ENCODE data around the gene CCR1.

DNA sequence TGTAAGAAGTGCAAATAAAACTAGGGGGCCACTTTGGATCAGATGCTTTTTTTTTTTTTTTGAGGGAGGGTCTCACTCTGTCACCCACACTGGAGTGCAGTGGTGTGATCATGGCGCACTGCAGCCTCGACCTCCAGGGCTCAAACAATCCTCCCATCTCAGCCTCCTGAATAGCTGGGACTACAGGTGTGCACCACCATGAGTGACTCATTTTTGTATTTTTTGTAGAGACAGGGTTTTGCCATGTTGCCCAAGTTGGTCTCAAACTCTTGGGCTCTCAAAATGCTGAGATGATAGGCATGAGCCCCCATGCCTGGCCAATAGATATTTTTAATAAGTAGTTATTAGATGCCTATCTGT lies 20.8 kb downstream of the CCR1 start:
- TF ChIP-seq, protein P1, sequence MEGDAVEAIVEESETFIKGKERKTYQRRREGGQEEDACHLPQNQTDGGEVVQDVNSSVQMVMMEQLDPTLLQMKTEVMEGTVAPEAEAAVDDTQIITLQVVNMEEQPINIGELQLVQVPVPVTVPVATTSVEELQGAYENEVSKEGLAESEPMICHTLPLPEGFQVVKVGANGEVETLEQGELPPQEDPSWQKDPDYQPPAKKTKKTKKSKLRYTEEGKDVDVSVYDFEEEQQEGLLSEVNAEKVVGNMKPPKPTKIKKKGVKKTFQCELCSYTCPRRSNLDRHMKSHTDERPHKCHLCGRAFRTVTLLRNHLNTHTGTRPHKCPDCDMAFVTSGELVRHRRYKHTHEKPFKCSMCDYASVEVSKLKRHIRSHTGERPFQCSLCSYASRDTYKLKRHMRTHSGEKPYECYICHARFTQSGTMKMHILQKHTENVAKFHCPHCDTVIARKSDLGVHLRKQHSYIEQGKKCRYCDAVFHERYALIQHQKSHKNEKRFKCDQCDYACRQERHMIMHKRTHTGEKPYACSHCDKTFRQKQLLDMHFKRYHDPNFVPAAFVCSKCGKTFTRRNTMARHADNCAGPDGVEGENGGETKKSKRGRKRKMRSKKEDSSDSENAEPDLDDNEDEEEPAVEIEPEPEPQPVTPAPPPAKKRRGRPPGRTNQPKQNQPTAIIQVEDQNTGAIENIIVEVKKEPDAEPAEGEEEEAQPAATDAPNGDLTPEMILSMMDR (IDR thresholded peaks at IDR 0.05; ENCODE audit: low read depth, low read length, missing input control): no peak
- TF ChIP-seq, protein P2, sequence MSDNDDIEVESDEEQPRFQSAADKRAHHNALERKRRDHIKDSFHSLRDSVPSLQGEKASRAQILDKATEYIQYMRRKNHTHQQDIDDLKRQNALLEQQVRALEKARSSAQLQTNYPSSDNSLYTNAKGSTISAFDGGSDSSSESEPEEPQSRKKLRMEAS (IDR thresholded peaks at IDR 0.05): no peak
- TF ChIP-seq RAD21 (IDR thresholded peaks at IDR 0.05): no peak
- TF ChIP-seq, protein P3, sequence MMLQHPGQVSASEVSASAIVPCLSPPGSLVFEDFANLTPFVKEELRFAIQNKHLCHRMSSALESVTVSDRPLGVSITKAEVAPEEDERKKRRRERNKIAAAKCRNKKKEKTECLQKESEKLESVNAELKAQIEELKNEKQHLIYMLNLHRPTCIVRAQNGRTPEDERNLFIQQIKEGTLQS (IDR thresholded peaks at IDR 0.05): no peak
- no peak for TF ChIP-seq HNF4A (conservative IDR thresholded peaks at IDR 0.05)
- TF ChIP-seq FOXA1 (IDR thresholded peaks at IDR 0.05): no peak
- TF ChIP-seq YY1 (IDR thresholded peaks at IDR 0.05): no peak
- TF ChIP-seq SP1 (IDR thresholded peaks at IDR 0.05): no peak
- TF ChIP-seq, protein P4, sequence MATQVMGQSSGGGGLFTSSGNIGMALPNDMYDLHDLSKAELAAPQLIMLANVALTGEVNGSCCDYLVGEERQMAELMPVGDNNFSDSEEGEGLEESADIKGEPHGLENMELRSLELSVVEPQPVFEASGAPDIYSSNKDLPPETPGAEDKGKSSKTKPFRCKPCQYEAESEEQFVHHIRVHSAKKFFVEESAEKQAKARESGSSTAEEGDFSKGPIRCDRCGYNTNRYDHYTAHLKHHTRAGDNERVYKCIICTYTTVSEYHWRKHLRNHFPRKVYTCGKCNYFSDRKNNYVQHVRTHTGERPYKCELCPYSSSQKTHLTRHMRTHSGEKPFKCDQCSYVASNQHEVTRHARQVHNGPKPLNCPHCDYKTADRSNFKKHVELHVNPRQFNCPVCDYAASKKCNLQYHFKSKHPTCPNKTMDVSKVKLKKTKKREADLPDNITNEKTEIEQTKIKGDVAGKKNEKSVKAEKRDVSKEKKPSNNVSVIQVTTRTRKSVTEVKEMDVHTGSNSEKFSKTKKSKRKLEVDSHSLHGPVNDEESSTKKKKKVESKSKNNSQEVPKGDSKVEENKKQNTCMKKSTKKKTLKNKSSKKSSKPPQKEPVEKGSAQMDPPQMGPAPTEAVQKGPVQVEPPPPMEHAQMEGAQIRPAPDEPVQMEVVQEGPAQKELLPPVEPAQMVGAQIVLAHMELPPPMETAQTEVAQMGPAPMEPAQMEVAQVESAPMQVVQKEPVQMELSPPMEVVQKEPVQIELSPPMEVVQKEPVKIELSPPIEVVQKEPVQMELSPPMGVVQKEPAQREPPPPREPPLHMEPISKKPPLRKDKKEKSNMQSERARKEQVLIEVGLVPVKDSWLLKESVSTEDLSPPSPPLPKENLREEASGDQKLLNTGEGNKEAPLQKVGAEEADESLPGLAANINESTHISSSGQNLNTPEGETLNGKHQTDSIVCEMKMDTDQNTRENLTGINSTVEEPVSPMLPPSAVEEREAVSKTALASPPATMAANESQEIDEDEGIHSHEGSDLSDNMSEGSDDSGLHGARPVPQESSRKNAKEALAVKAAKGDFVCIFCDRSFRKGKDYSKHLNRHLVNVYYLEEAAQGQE (IDR thresholded peaks at IDR 0.05): no peak
- no peak for TF ChIP-seq ZBTB33 (IDR thresholded peaks at IDR 0.05)
- TF ChIP-seq FOXA2 (IDR thresholded peaks at IDR 0.05): no peak
